OCI-LY1 (cell line): ENCODE measurements around the gene EDN1.

Experiments used
- H2AFZ ChIP-seq: fragments of 200-600 bp; sonication (generic), shearing (Covaris generic); 2 replicates; pipeline ENCODE4 v1.6.0; 2014; ENCODE audit warnings: antibody characterized with exemption, mild to moderate bottlenecking, low read length
- H3F3A ChIP-seq: fragments of 200-600 bp; sonication (generic), shearing (Covaris generic); 2 replicates; pipeline ENCODE4 v1.6.0; 2014; ENCODE audit warnings: mild to moderate bottlenecking, antibody characterized with exemption, low read length, moderate library complexity; ENCODE audit not compliant: insufficient read depth
- H3K27ac ChIP-seq: fragments of 200-600 bp; sonication (generic); 2 replicates; pipeline ENCODE4 v1.5.1; 2014; ENCODE audit warnings: low read length, mixed run types, mild to moderate bottlenecking, low read depth; ENCODE audit not compliant: poor library complexity, severe bottlenecking
- H3K27me3 ChIP-seq: fragments of 200-600 bp; sonication (generic); 2 replicates; pipeline ENCODE4 v1.6.0; 2014; ENCODE audit warnings: antibody characterized with exemption, mild to moderate bottlenecking, low read length, moderate library complexity; ENCODE audit not compliant: insufficient read depth
- H3K36me3 ChIP-seq: fragments of 200-600 bp; sonication (generic); 2 replicates; pipeline ENCODE4 v1.6.1; 2014; ENCODE audit warnings: mild to moderate bottlenecking, antibody characterized with exemption, low read length, moderate library complexity, mixed read lengths; ENCODE audit not compliant: insufficient read depth
- H3K4me1 ChIP-seq: fragments of 200-600 bp; sonication (generic); 2 replicates; pipeline ENCODE4 v1.5.1; 2014; ENCODE audit warnings: mild to moderate bottlenecking, low read length, moderate library complexity; ENCODE audit not compliant: insufficient read depth, severe bottlenecking
- H3K4me2 ChIP-seq: fragments of 200-600 bp; sonication (generic), shearing (Covaris generic); 2 replicates; pipeline ENCODE4 v1.6.1; 2014; ENCODE audit warnings: low read length
- H3K4me3 ChIP-seq: fragments of 200-600 bp; sonication (generic); 2 replicates; pipeline ENCODE4 v1.5.1; 2014; ENCODE audit warnings: low read length, low read depth, mild to moderate bottlenecking, mixed read lengths; ENCODE audit not compliant: poor library complexity, severe bottlenecking
- H3K79me2 ChIP-seq: fragments of 200-600 bp; shearing (Covaris generic); 2 replicates; pipeline ENCODE4 v1.6.1; 2016; ENCODE audit warnings: mixed run types, low read length, mixed read lengths; ENCODE audit not compliant: insufficient read depth
- H3K9ac ChIP-seq: fragments of 200-600 bp; sonication (generic), shearing (Covaris generic); 2 replicates; pipeline ENCODE4 v1.6.1; 2014; ENCODE audit warnings: mild to moderate bottlenecking, low read length, mixed read lengths
- H3K9me2 ChIP-seq: fragments of 200-600 bp; sonication (generic), shearing (Covaris generic); 2 replicates; pipeline ENCODE4 v1.6.1; 2014; ENCODE audit warnings: low read depth, mild to moderate bottlenecking, low read length, mixed read lengths
- H3K9me3 ChIP-seq: fragments of 200-600 bp; shearing (Covaris generic); 2 replicates; pipeline ENCODE4 v1.6.1; 2014; ENCODE audit warnings: low read length, mixed read lengths
- H4K20me1 ChIP-seq: fragments of 200-600 bp; sonication (generic), shearing (Covaris generic); 2 replicates; pipeline ENCODE4 v1.6.0; 2016; ENCODE audit warnings: mild to moderate bottlenecking, low read length; ENCODE audit not compliant: insufficient read depth
- EZH2 ChIP-seq: fragments of 200-600 bp; sonication (generic), shearing (Covaris generic); IDR thresholded peaks from 2 replicates; pipeline ENCODE4 v1.8.0; 2017; ENCODE audit warnings: borderline replicate concordance, mixed run types, mild to moderate bottlenecking, antibody characterized with exemption, low read length, moderate library complexity, mixed read lengths
- TF ChIP-seq, protein P1 (sequence below): fragments of 200-600 bp; sonication (generic), shearing (Covaris generic); IDR thresholded peaks from 2 replicates; pipeline ENCODE4 v1.5.1; 2017; ENCODE audit warnings: mild to moderate bottlenecking, antibody characterized with exemption, low read length, moderate library complexity, mixed read lengths

The EDN1 gene

DNA sequence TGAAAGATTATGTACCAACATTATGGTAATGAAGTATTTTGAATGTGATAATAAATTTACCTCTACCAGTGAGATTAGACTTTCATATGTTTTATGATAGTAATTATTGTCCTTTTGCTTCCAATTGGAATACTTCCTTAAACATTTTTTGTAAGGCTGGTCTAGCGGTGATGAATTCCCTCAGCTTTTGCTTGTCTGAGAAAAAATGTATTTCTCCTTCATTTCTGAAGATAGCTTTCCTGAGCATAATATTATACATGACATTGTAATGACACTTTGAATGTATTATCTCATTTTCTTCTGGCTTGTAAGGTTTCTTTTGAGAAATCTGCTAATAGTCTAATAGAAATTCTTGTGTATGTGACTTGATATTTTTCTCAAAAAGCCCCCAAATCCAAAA is 18.6 kb upstream of the EDN1 start:
- H3K4me2 ChIP-seq: no peak overlapping the region
- H3K79me2 ChIP-seq: no peaks in the 10 kb centered on the region
- no peaks in the 10 kb centered on the region for H3F3A ChIP-seq
- H4K20me1 ChIP-seq: no peaks in the 10 kb centered on the region
- no peak for TF ChIP-seq EZH2
- TF ChIP-seq, protein P1, sequence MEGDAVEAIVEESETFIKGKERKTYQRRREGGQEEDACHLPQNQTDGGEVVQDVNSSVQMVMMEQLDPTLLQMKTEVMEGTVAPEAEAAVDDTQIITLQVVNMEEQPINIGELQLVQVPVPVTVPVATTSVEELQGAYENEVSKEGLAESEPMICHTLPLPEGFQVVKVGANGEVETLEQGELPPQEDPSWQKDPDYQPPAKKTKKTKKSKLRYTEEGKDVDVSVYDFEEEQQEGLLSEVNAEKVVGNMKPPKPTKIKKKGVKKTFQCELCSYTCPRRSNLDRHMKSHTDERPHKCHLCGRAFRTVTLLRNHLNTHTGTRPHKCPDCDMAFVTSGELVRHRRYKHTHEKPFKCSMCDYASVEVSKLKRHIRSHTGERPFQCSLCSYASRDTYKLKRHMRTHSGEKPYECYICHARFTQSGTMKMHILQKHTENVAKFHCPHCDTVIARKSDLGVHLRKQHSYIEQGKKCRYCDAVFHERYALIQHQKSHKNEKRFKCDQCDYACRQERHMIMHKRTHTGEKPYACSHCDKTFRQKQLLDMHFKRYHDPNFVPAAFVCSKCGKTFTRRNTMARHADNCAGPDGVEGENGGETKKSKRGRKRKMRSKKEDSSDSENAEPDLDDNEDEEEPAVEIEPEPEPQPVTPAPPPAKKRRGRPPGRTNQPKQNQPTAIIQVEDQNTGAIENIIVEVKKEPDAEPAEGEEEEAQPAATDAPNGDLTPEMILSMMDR: no peak
- H3K27ac ChIP-seq: no peak overlapping the region
- no peak overlapping the region for H3K4me3 ChIP-seq
- H3K4me1 ChIP-seq: no peaks in the 10 kb centered on the region
- no peak overlapping the region for H3K9ac ChIP-seq
- H3K9me3 ChIP-seq: no peaks in the 10 kb centered on the region
- no peak overlapping the region for H2AFZ ChIP-seq
- H3K9me2 ChIP-seq: no peaks in the 10 kb centered on the region
- H3K36me3 ChIP-seq: no peaks in the 10 kb centered on the region
- no peaks in the 10 kb centered on the region for H3K27me3 ChIP-seq

DNA sequence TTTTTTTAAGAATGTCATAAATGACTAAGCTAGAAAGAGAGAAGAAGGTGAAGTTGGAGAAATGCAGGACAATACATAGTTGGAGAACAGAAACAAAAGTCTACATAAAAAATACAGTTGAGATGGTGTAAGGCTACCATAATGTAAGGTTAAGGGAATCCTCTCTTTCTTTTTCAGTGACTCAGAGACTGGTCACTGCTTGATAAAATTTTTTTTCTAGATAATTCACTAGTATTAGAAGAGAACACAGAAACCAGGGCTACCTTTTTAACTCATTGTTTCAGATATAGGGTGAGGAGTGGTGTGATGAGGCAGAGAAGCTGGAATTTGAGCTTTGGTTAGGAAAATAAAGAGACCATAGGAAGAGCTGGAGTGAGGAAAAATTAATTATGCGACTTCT is 18.2 kb upstream of the EDN1 start:
- Histone ChIP-seq H3K4me3 (no peak overlapping the region), H3K36me3 (no peaks in the 10 kb centered on the region)
- no peak for TF ChIP-seq EZH2
- TF ChIP-seq, protein P1: no peak

DNA sequence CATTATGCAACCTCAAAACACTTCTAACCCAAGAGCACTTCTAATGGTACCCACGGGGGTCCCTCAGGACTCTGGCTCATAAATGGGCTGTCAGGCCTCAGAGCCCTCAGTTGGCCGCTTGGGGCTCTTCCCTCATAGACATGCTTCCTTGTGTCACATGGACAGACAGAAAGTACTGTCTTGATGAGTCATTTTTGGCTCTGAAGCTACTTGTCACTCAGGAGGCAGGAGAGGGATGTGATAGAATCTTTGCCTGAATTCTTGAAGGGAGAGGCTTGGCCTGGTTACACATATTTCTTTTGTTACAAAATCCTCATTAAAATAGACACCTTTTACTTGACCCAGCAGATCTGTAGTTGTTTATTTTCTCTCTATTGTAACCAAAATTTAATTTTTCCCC is 15.1 kb upstream of the EDN1 start:
- Histone ChIP-seq H2AFZ (no peak overlapping the region), H3K9ac (no peak overlapping the region), H3K9me2 (no peaks in the 10 kb centered on the region), H3K4me2 (no peak overlapping the region), H3K27ac (no peak overlapping the region), H4K20me1 (no peaks in the 10 kb centered on the region), H3K4me1 (no peaks in the 10 kb centered on the region), H3K79me2 (no peaks in the 10 kb centered on the region), H3K36me3 (no peaks in the 10 kb centered on the region), H3K9me3 (no peaks in the 10 kb centered on the region), H3F3A (no peaks in the 10 kb centered on the region), H3K4me3 (no peak overlapping the region), H3K27me3 (no peaks in the 10 kb centered on the region)
- TF ChIP-seq EZH2: no peak

More for the DNA sequence above, 18.2 kb upstream of the EDN1 start:
- H3K27me3 ChIP-seq: no peaks in the 10 kb centered on the region
- no peaks in the 10 kb centered on the region for H3K79me2 ChIP-seq
- no peak overlapping the region for H3K27ac ChIP-seq
- no peaks in the 10 kb centered on the region for H3K9me3 ChIP-seq
- no peaks in the 10 kb centered on the region for H4K20me1 ChIP-seq
- H3K4me1 ChIP-seq: no peaks in the 10 kb centered on the region
- no peaks in the 10 kb centered on the region for H3F3A ChIP-seq
- H3K9me2 ChIP-seq: no peaks in the 10 kb centered on the region
- no peak overlapping the region for H2AFZ ChIP-seq
- no peak overlapping the region for H3K9ac ChIP-seq
- H3K4me2 ChIP-seq: no peak overlapping the region

DNA sequence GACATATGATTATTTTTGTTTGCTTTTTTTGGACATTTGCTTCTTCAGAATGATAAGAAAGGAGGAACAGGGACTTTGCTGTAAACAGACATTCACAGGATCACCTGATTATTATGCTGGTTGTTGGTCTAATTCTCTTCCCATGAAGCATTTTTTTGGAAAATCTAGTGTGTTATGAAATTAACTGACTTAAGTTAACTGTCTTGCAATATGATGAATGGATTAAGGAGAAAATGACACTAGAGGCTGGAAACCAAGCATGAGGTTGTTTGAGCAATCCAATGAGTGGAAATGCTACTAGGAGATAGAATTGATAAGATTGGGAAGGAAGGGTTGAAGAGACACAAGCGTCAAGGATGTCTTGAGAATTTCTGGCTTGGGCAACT is 13.2 kb upstream of the EDN1 start:
- Histone ChIP-seq H3K9me3 (no peaks in the 10 kb centered on the region), H3K27ac (no peak overlapping the region), H3K4me1 (no peaks in the 10 kb centered on the region), H2AFZ (no peak overlapping the region), H3K36me3 (no peaks in the 10 kb centered on the region), H3K27me3 (no peaks in the 10 kb centered on the region), H3K9ac (no peak overlapping the region), H4K20me1 (no peaks in the 10 kb centered on the region), H3K4me2 (no peak overlapping the region), H3K9me2 (no peaks in the 10 kb centered on the region), H3K4me3 (no peak overlapping the region), H3F3A (no peaks in the 10 kb centered on the region), H3K79me2 (no peaks in the 10 kb centered on the region)
- TF ChIP-seq, protein P1: no peak
- TF ChIP-seq EZH2: no peak
